HUES48 (cell line): ENCODE results near the gene SLC12A4.
"Not testable (repeated sequence)": the region's sequence is repeated elsewhere in the genome, so short reads cannot be mapped to it uniquely, and the experiment has no call there.

Experiments used
- H3K27ac ChIP-seq: one replicate; pipeline ENCODE4 v1.7.0; 2013; ENCODE audit warnings: low read depth, low read length, inconsistent platforms
- H3K27me3 ChIP-seq: 2 replicates; pipeline ENCODE4 v1.6.1; 2013; ENCODE audit warnings: mild to moderate bottlenecking, low read length; ENCODE audit not compliant: control insufficient read depth, insufficient read depth
- H3K36me3 ChIP-seq: 2 replicates; pipeline ENCODE4 v1.6.1; 2013; ENCODE audit warnings: low read length; ENCODE audit not compliant: control insufficient read depth, insufficient read depth
- H3K4me1 ChIP-seq: 2 replicates; pipeline ENCODE4 v1.6.1; 2013; ENCODE audit warnings: mild to moderate bottlenecking, low read length; ENCODE audit not compliant: control insufficient read depth, insufficient read depth
- H3K4me3 ChIP-seq: 2 replicates; pipeline ENCODE4 v1.5.1; 2013; ENCODE audit warnings: mild to moderate bottlenecking, low read depth, low read length
- H3K9ac ChIP-seq: 2 replicates; pipeline ENCODE4 v1.6.1; 2013; ENCODE audit warnings: mild to moderate bottlenecking, low read depth, low read length, moderate library complexity
- H3K9me3 ChIP-seq: 2 replicates; pipeline ENCODE4 v1.6.1; 2013; ENCODE audit warnings: low read length; ENCODE audit not compliant: control insufficient read depth, insufficient read depth

Gene SLC12A4

GRCh38 chr16:67998779-67999688, 30.6 kb upstream of the SLC12A4 start, which contains the start of gene DPEP2:
TSS of gene DPEP2 (minus strand) at chr16:67999484. CDS start at chr16:67993212, 6,272 bp downstream.
- H3K9ac ChIP-seq, H3K27ac ChIP-seq: not testable (repeated sequence)

GRCh38 chr16:67998231-67998778, 29.9 kb upstream of the SLC12A4 start:
- not testable (repeated sequence) for H3K9ac ChIP-seq, H3K9me3 ChIP-seq, H3K27me3 ChIP-seq, H3K4me3 ChIP-seq, H3K36me3 ChIP-seq, H3K27ac ChIP-seq, H3K4me1 ChIP-seq

More at GRCh38 chr16:67998779-67999688, 30.6 kb upstream of the SLC12A4 start, which contains the start of gene DPEP2:
- not testable (repeated sequence) for H3K36me3 ChIP-seq, H3K27me3 ChIP-seq, H3K4me3 ChIP-seq, H3K4me1 ChIP-seq, H3K9me3 ChIP-seq

GRCh38 chr16:67996666-67997065, 28.2 kb upstream of the SLC12A4 start:
- Histone ChIP-seq H3K36me3 (no peaks in the 10 kb centered on the region), H3K9me3 (no peaks in the 10 kb centered on the region), H3K27me3 (peaks cover 13% of the 10 kb centered on the region), H3K27ac (no peak overlapping the region), H3K4me3 (no peak overlapping the region), H3K4me1 (no peaks in the 10 kb centered on the region), H3K9ac (no peak overlapping the region)

GRCh38 chr16:67995423-67995822, 27.0 kb upstream of the SLC12A4 start:
- H3K9me3 ChIP-seq = no peaks in the 10 kb centered on the region
- H3K9ac ChIP-seq = no peak overlapping the region
- H3K36me3 ChIP-seq = no peaks in the 10 kb centered on the region
- H3K4me3 ChIP-seq = no peak overlapping the region
- H3K27ac ChIP-seq = no peak overlapping the region
- H3K4me1 ChIP-seq = no peaks in the 10 kb centered on the region
- H3K27me3 ChIP-seq = peaks cover 15% of the 10 kb centered on the region

GRCh38 chr16:67994040-67994408, 25.6 kb upstream of the SLC12A4 start:
- H3K4me3 ChIP-seq = not testable (repeated sequence)

GRCh38 chr16:67993207-67994039, 25.0 kb upstream of the SLC12A4 start:
- no peaks in the 10 kb centered on the region for H3K36me3 ChIP-seq
- H3K4me1 ChIP-seq = no peaks in the 10 kb centered on the region
- no peak overlapping the region for H3K4me3 ChIP-seq
- no peak overlapping the region for H3K9ac ChIP-seq
- no peaks in the 10 kb centered on the region for H3K9me3 ChIP-seq
- no peak overlapping the region for H3K27ac ChIP-seq
- H3K27me3 ChIP-seq = peaks cover 15% of the 10 kb centered on the region

More at GRCh38 chr16:67994040-67994408, 25.6 kb upstream of the SLC12A4 start:
- H3K4me1 ChIP-seq, H3K9me3 ChIP-seq, H3K36me3 ChIP-seq, H3K27ac ChIP-seq, H3K9ac ChIP-seq: not testable (repeated sequence)
- H3K27me3 ChIP-seq = peaks cover 15% of the 10 kb centered on the region

- Histone ChIP-seq H3K4me1 (no peaks in the 10 kb centered on the region), H3K9me3 (no peaks in the 10 kb centered on the region), H3K27ac (no peak overlapping the region), H3K4me3 (no peak overlapping the region), H3K36me3 (no peaks in the 10 kb centered on the region), H3K9ac (no peak overlapping the region), H3K27me3 (peaks cover 15% of the 10 kb centered on the region)
Observed at GRCh38 chr16:67992661-67993206, 24.3 kb upstream of the SLC12A4 start.

GRCh38 chr16:67990018-67990386, 21.6 kb upstream of the SLC12A4 start:
- Histone ChIP-seq H3K9ac (no peak overlapping the region), H3K4me3 (no peak overlapping the region), H3K27me3 (peaks cover 15% of the 10 kb centered on the region), H3K4me1 (no peaks in the 10 kb centered on the region), H3K27ac (no peak overlapping the region), H3K9me3 (no peaks in the 10 kb centered on the region), H3K36me3 (no peaks in the 10 kb centered on the region)

GRCh38 chr16:67989322-67990017, 21.0 kb upstream of the SLC12A4 start:
- Histone ChIP-seq H3K4me1 (no peaks in the 10 kb centered on the region), H3K9me3 (no peaks in the 10 kb centered on the region), H3K36me3 (no peaks in the 10 kb centered on the region), H3K4me3 (no peak overlapping the region), H3K9ac (no peak overlapping the region), H3K27me3 (peaks cover 15% of the 10 kb centered on the region), H3K27ac (no peak overlapping the region)

GRCh38 chr16:67988675-67989074, 20.2 kb upstream of the SLC12A4 start:
- Histone ChIP-seq H3K27me3 (peaks cover 15% of the 10 kb centered on the region), H3K27ac (no peak overlapping the region), H3K9me3 (no peaks in the 10 kb centered on the region), H3K4me3 (no peak overlapping the region), H3K9ac (no peak overlapping the region), H3K36me3 (no peaks in the 10 kb centered on the region), H3K4me1 (no peaks in the 10 kb centered on the region)
